Measurements from ENCODE around the gene UACA.
"Not testable (repeated sequence)": the region's sequence is repeated elsewhere in the genome, so short reads cannot be mapped to it uniquely, and the experiment has no call there.

The UACA gene

DNA sequence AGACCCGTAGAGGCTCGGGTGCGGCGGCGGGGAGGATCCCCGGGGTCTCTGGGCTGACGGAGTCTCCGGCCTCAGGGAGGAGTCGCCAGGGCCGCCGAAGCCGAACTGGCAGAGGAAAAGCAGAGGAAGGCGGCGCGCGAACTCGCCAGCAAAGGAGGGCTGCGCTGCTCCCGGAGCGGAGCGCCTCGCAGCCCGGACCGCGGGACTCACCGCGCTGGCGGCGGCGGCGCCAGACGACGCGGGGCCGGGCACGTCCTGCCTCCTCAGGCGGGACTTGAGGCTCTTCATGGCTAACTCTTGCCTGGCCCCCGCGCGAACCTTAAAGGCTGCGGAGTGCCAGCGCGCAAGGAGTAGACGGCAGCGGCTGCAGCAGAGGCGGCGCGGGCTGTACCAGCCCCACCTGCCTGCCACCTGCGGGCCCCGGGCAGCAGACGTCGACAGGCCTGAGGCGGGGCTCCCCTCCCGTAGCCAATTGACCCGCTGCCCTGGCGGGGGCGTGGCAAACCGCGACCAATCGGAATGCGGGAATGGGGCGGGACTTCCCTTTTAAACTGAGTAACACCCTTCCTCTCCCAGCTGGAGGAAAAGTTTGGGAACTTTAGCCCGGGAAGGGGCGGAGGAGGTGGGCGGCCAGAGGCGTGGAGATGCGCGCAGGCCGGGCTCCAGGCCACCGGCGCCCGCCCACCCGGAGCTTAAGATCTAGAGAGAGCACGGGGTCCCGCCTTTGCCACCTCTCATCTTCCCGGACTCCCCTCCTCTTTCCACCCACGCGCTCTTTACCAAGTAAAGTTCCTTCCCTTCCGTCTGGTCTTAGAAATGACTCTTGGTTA is at the start of gene UACA:
Gene UACA (minus strand): TSS at position 439 of the 830 bp plus-strand sequence. CDS start 151 bp downstream, at position 288.
- DNase-seq (ENCODE audit: low read depth, low spot score), result peak; percentile 99
- TF ChIP-seq CTCF (IDR thresholded peaks at IDR 0.05; ENCODE audit: low read depth, low read length), result no peak
- in situ Hi-C loops (cut with HindIII; ENCODE audit: low sequenced_read_pairs), result no loop called here
- H3K4me3 ChIP-seq (ENCODE audit: low read depth, low read length), result peak within 1 kb of the TSS; percentile 94

- TF ChIP-seq CTCF (IDR thresholded peaks at IDR 0.05; ENCODE audit: low read depth, low read length), result no peak
- in situ Hi-C loops (cut with HindIII; ENCODE audit: low sequenced_read_pairs), result no loop called here
- no peak for DNase-seq (ENCODE audit: low read depth, low spot score)
- H3K4me3 ChIP-seq (ENCODE audit: low read depth, low read length), result no peak overlapping the region
Measured at GRCh38 chr15:70812827-70813364, 49.5 kb upstream of the UACA start.

DNA sequence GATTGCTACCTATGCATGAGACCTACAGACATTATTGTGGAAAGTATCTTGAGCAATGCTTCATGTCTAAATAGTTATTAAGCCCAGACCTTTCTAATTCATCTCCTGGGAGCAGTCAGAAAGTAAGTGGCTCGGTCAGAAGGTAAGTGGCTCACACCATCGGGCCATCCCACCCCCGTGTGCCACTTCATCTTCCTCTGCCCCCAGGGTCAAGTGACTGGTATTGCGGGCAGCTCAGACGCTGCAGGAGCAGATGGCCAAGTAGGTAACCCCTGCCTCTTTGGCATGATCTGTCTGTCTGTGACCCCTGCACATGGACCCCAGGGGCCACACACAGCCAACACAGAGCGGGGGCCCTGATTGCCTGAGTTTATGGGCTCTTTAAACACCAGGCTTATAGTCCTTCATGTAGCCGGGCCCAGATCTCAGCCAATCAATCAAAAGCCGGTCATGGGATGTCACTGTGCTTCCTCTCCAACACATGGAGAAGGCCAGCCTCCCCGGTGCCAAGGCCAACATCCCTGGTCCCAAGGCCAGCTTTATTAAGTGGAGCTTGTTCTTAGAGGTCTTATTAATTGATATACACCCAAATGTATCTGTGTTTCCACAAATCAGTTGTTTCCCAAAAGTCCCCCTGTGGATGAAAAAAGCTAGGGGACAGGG is 47.7 kb upstream of the UACA start:
- no peak for TF ChIP-seq CTCF (IDR thresholded peaks at IDR 0.05; ENCODE audit: low read depth, low read length)
- no peak overlapping the region for H3K4me3 ChIP-seq (ENCODE audit: low read depth, low read length)
- DNase-seq (ENCODE audit: low read depth, low spot score), result no peak
- in situ Hi-C loops (cut with HindIII; ENCODE audit: low sequenced_read_pairs), result no loop called here

DNA sequence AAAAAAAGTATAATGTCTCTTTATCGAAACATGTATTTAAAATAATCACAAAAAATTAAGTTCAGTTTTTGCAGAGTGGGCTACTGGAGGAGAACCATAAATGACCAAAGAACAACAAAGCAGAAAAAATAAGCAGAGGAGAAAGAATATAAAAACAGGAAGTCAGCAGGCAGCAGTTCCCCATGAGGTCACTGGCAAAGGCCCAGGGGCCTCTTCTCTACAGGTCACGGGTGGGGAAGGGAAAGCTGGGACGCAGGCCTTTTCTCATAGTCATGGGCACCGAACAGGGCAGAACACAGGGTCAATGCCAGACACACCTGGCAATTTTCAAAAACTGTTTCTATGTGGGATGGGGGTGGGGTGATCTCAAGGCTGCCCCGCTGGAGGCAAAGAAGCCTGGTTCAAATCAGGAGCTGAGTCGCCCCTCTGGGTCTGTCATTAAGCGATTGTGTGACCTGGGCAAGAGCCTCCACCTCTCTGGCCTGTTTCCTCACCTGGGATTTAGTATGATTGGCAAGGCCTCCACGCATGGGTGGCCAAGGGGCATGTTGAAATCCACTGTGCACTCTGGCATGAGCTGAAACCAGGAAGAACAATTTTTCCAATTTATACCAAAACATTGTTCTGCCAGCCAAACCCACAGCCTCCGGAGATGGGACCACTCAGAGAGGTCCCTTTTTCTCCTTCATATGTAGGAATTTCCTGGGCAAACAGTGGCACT is 43.8 kb upstream of the UACA start:
- peak; percentile 45 for DNase-seq (ENCODE audit: low read depth, low spot score)

DNA sequence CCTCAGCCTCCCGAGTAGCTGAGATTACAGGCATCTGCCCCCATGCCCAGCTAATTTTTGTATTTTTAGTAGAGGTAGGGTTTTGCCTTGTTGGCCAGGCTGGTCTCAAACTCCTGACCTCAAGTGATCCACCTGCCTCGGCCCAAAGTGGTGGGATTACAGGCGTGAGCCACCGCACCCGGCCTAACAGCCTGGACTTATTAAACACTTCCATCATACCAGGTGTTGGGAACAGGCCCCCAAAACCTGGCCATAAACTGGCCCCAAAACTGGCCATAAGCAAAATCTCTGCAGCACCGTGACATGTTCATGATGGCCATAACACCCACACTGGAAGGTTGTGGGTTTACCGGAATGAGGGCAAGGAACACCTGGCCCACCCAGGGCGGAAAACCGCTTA is 41.0 kb upstream of the UACA start:
- H3K4me3 ChIP-seq (ENCODE audit: low read depth, low read length); in situ Hi-C loops (cut with HindIII; ENCODE audit: low sequenced_read_pairs); DNase-seq (ENCODE audit: low read depth, low spot score): not testable (repeated sequence)

More for the DNA sequence above, 43.8 kb upstream of the UACA start:
- H3K4me3 ChIP-seq (ENCODE audit: low read depth, low read length), result no peak overlapping the region
- in situ Hi-C loops (cut with HindIII; ENCODE audit: low sequenced_read_pairs), result no loop called here
- TF ChIP-seq CTCF (IDR thresholded peaks at IDR 0.05; ENCODE audit: low read depth, low read length), result no peak

DNA sequence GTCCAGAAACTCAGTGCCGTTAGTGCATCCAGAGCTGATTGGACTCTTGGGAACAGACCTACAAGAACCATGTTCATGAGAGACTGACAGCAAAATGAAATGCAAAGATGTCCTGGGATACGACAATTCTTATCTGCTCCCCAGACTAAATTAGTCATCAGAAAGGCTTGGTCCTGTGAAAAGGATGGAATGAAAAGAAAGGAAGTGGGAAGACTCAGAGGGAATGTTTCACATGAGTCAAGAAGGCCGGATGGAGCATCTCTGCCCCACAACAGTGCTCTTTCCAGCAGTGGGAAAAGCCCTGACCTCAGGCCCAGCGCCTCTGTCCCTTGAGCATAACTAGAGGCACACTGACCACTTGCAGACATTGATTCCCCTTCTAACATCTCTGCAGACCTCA is 39.3 kb upstream of the UACA start:
- in situ Hi-C loops (cut with HindIII; ENCODE audit: low sequenced_read_pairs), result no loop called here
- DNase-seq (ENCODE audit: low read depth, low spot score), result peak; percentile 54
- H3K4me3 ChIP-seq (ENCODE audit: low read depth, low read length), result no peak overlapping the region
- no peak for TF ChIP-seq CTCF (IDR thresholded peaks at IDR 0.05; ENCODE audit: low read depth, low read length)
